Nephron progenitor cell (in vitro differentiated cells): Measurements from ENCODE around the gene CRISPLD2.

Experiments
- DNase-seq: peaks from one replicate; pipeline ENCODE4 v3.0.0; 2021
- H3K27ac Mint-ChIP-seq: 2 replicates; pipeline ENCODE4 v1.8.0; 2021; ENCODE audit warnings: mild to moderate bottlenecking, moderate library complexity, mixed read lengths
- H3K27me3 Mint-ChIP-seq: 2 replicates; pipeline ENCODE4 v1.8.0; 2021; ENCODE audit warnings: mild to moderate bottlenecking, low read depth, mixed read lengths; ENCODE audit not compliant: poor library complexity
- H3K36me3 Mint-ChIP-seq: 2 replicates; pipeline ENCODE4 v1.8.0; 2021; ENCODE audit warnings: low read depth, mixed read lengths
- H3K4me1 Mint-ChIP-seq: 2 replicates; pipeline ENCODE4 v1.8.0; 2021; ENCODE audit warnings: mixed read lengths
- H3K4me3 Mint-ChIP-seq: 2 replicates; pipeline ENCODE4 v1.8.0; 2021; ENCODE audit warnings: mild to moderate bottlenecking, moderate library complexity, mixed read lengths
- H3K9me3 Mint-ChIP-seq: 2 replicates; pipeline ENCODE4 v1.8.0; 2021; ENCODE audit warnings: mild to moderate bottlenecking, moderate library complexity, mixed read lengths
- CTCF ChIP-seq: fragments of 200-600 bp; sonication (generic); IDR thresholded peaks from 2 replicates; pipeline ENCODE4 v1.5.0; 2021; ENCODE audit warnings: antibody characterized with exemption

CRISPLD2 gene

DNA sequence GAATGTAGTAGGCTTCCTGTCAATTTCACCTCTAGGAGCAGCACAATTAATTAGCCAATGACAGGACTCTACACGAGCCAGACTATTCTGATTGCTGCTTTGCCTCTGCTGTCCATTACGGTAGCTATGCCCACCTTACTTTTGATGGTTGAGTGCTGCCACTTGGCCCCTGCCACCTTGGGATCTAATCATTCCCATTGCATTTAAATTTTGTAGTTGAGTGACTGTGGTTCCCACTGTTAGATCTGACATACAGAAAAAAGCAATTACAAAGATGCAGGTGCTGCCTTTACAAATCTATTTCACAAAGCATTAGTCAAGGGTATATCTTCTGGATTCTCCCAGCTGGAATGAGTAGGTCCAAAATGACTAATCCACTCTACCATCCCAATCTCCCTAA, 39.9 kb downstream of the CRISPLD2 start:
- Mint-ChIP-seq H3K36me3 (peaks cover 5% of the 10 kb centered on the region), H3K4me1 (peaks cover 7% of the 10 kb centered on the region), H3K9me3 (peaks cover 31% of the 10 kb centered on the region), H3K4me3 (no peak overlapping the region), H3K27me3 (peaks cover 12% of the 10 kb centered on the region), H3K27ac (no peak overlapping the region)
- no peak for TF ChIP-seq CTCF
- DNase-seq = no peak

DNA sequence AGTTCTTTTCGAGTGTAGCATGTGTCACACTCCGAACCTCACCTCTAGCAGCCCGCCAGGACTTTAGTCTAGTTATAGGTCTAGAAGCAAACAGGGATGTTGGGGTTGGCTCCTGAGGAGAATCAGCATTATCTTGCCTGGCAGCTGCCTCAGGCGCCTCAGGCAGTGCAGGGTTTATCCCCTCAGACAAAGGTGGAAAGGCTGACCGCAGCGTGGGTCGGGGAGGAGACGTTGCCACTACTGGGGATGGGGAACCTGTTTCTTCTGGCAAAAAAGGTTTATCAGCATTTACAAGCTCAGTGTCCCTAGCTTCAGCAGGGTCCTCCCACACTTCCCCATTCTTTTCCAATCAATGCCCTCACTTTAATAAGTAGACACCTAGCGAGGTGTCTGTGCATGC, 40.6 kb downstream of the CRISPLD2 start:
- Mint-ChIP-seq H3K4me3 (no peak overlapping the region), H3K9me3 (peaks cover 31% of the 10 kb centered on the region), H3K4me1 (peaks cover 7% of the 10 kb centered on the region), H3K36me3 (peaks cover 5% of the 10 kb centered on the region), H3K27me3 (peaks cover 16% of the 10 kb centered on the region), H3K27ac (no peak overlapping the region)
- DNase-seq = no peak
- TF ChIP-seq CTCF = no peak

DNA sequence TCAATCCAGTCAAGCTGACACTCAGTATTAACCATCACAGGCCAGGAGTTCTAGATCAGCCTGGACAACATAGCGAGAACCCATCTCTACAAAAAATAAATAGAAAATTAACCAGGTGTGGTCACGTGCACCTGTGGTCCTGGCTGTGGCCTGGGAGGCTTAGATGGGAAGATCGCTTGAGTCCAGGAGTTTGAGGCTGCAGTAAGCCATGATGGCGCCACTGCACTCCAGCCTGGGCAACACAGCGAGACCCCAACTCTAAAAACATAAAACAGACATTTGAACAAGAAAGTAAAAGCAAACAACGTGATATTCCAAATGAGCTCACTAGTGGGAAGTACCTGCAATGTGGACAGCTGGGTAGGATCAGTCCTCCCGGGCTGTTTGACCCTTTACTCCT, 41.9 kb downstream of the CRISPLD2 start:
- Mint-ChIP-seq H3K27me3 (peaks cover 16% of the 10 kb centered on the region), H3K4me3 (no peak overlapping the region), H3K9me3 (peaks cover 31% of the 10 kb centered on the region), H3K27ac (no peak overlapping the region), H3K4me1 (peaks cover 16% of the 10 kb centered on the region), H3K36me3 (peaks cover 5% of the 10 kb centered on the region)
- no peak for TF ChIP-seq CTCF
- no peak for DNase-seq

- no peak for DNase-seq
- Mint-ChIP-seq H3K4me1 (peaks cover 22% of the 10 kb centered on the region), H3K27ac (no peak overlapping the region), H3K9me3 (peaks cover 31% of the 10 kb centered on the region), H3K27me3 (peaks cover 18% of the 10 kb centered on the region), H3K36me3 (peaks cover 5% of the 10 kb centered on the region), H3K4me3 (no peak overlapping the region)
- no peak for TF ChIP-seq CTCF
Measured at GRCh38 chr16:84862804-84863480, 43.2 kb downstream of the CRISPLD2 start.

- no peak overlapping the region for H3K27ac Mint-ChIP-seq
- no peak for TF ChIP-seq CTCF
- peaks cover 30% of the 10 kb centered on the region for H3K9me3 Mint-ChIP-seq
- no peak overlapping the region for H3K4me3 Mint-ChIP-seq
- no peak for DNase-seq
- H3K36me3 Mint-ChIP-seq = peaks cover 5% of the 10 kb centered on the region
- peaks cover 25% of the 10 kb centered on the region for H3K4me1 Mint-ChIP-seq
- H3K27me3 Mint-ChIP-seq = peaks cover 18% of the 10 kb centered on the region
Measured at GRCh38 chr16:84863481-84863814, 43.7 kb downstream of the CRISPLD2 start.

GRCh38 chr16:84864326-84864955, 44.7 kb downstream of the CRISPLD2 start:
- no peak for DNase-seq
- H3K4me1 Mint-ChIP-seq = peaks cover 25% of the 10 kb centered on the region
- H3K27me3 Mint-ChIP-seq = peaks cover 18% of the 10 kb centered on the region
- H3K27ac Mint-ChIP-seq = no peak overlapping the region
- TF ChIP-seq CTCF = no peak
- peaks cover 20% of the 10 kb centered on the region for H3K9me3 Mint-ChIP-seq
- no peak overlapping the region for H3K4me3 Mint-ChIP-seq
- H3K36me3 Mint-ChIP-seq = peaks cover 5% of the 10 kb centered on the region
